ENCODE measurements around the gene ITGB3.

Gene ITGB3

GRCh38 chr17:47253541-47254402 is at the start of gene ITGB3:
ITGB3 (plus strand) TSS chr17:47253827; CDS start chr17:47253862, 35 bp downstream.
- in situ Hi-C loops (cut with HindIII; ENCODE audit: low sequenced_read_pairs), result no loop called here
- peak; percentile 45 for TF ChIP-seq CTCF (IDR thresholded peaks at IDR 0.05; ENCODE audit: low read depth, low read length, missing control alignments)
- DNase-seq (ENCODE audit: low read depth), result no peak
- H3K4me3 ChIP-seq (ENCODE audit: low read depth, low read length), result peak within 1 kb of the TSS; percentile 57

GRCh38 chr17:47203984-47204721 is 49.5 kb upstream of the ITGB3 start:
- TF ChIP-seq CTCF (IDR thresholded peaks at IDR 0.05; ENCODE audit: low read depth, low read length, missing control alignments), result no peak
- no peak overlapping the region for H3K4me3 ChIP-seq (ENCODE audit: low read depth, low read length)
- in situ Hi-C loops (cut with HindIII; ENCODE audit: low sequenced_read_pairs), result no loop called here
- no peak for DNase-seq (ENCODE audit: low read depth)

DNA sequence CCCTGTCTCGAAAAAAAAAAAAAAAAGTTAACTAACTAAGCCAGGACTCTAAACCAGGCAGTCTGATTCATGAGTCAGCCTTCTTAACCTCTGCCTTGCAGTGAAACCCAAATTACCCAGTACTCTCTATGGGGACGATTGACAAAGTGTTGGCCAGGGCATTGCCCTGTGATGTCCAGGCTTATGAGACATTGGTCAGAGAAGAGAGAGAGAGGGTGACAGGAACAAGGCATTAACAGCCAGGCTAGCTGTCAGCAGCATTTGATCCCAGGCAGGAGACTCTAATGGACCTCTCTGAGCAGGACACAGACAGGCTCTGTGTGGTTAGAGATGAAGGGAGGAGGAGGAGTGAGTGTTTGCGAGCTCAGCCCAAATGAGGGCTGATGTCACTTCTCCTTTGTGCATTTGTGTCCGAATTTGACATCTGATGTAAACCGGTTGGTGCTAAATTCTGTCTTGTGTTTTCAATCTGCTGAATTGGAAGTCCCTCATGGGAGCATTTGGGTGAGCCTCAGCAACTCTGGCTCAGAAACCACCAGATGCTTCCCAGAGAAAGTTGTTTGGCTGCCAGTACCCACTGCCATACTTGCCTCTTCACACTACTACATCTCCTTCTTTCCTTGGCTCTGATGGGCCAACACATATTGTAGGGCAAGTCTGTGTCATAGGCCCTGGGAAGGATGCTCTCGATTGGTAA is 48.8 kb upstream of the ITGB3 start:
- in situ Hi-C loops (cut with HindIII; ENCODE audit: low sequenced_read_pairs), result no loop called here
- H3K4me3 ChIP-seq (ENCODE audit: low read depth, low read length), result no peak overlapping the region
- no peak for TF ChIP-seq CTCF (IDR thresholded peaks at IDR 0.05; ENCODE audit: low read depth, low read length, missing control alignments)
- DNase-seq (ENCODE audit: low read depth), result no peak

DNA sequence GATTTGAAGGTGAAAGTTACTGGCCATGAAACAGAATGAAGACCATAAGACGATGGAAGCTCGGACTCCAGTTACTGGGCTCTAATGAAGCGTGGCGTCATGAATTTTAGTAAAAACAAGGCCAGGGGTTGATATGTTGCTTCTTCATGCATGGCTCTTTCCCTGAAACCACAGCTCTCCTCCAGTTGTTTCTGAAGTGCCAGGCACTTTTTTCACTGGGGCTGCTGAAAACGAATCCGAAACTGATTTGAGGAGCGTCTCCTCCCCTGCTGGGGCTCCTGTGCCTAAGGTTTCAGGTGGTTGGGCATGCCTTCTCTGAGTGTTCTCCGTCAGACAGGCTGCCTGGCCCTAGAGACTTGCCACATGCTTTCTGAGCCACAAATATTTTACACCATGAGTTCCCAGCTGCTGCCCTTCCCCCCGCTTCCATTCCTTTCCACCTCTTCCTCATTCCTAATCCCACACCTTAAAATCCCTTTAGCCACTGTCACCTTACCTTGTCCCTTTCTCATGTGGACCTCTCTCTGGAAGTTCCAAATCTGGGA is 48.1 kb upstream of the ITGB3 start:
- DNase-seq (ENCODE audit: low read depth), result peak; percentile 69
- TF ChIP-seq CTCF (IDR thresholded peaks at IDR 0.05; ENCODE audit: low read depth, low read length, missing control alignments), result no peak
- in situ Hi-C loops (cut with HindIII; ENCODE audit: low sequenced_read_pairs), result no loop called here
- no peak overlapping the region for H3K4me3 ChIP-seq (ENCODE audit: low read depth, low read length)

DNA sequence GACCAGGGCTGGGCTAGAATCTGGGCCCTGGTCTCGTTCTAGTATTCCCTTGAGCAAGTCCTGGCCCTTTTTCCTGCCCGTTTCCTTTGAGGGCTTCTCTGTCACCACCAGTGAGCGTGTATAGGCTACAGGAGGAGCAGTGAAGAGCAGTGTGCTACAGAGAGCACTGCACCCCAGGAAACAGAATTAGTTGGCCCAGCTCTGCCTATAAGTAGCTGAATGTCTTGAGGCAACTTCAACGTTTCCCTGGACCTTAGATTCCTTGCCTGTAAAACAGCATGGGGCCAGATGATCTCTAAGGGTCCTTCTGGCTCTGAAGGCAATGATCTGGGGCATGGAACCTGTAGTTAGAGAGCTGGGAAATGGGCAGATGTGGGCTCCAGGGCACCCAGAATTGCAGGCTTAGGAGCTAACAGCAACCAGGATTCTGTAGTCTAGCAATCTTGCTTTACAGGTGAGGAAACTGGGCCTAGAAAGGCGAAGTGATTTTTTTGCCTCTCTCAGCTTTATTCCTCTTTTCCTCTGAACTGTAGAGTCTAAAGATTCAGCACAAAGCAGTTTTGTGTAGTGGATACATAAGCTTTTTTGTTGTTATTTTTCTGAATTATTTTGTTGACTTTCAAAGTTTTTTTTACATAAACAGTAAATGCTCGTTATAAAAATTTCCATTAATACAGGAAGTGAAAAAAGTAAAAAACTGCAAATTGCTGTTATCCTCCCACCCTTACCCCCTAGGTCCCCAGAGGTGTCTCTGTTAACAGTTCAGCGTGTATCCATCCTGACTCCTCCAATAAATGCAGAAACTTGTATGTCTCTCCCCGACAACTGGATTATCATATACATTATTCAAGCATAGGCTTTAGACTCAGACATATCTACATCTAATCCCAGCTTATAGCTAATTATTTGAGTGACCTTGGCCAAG is 46.2 kb upstream of the ITGB3 start:
- no peak for DNase-seq (ENCODE audit: low read depth)
- no peak for TF ChIP-seq CTCF (IDR thresholded peaks at IDR 0.05; ENCODE audit: low read depth, low read length, missing control alignments)
- no peak overlapping the region for H3K4me3 ChIP-seq (ENCODE audit: low read depth, low read length)
- in situ Hi-C loops (cut with HindIII; ENCODE audit: low sequenced_read_pairs), result no loop called here
